ENCODE data around the gene UGGT1. TPM values are rescaled to one million over a fixed set of nuclear protein-coding genes. Genes with fewer than 3 reads are reported as not detected.
A peak's percentile ranks its signal among the peaks of the same experiment; 100 is the strongest.

Gene UGGT1
- total and polyA plus RNA-seq, 4 donors = 6.7 to 74.7 (median 32.4) TPM

GRCh38 chr2:128228894-128229293, 137.9 kb downstream of the UGGT1 start:
- Histone ChIP-seq H3K4me1 (ENCODE audit: control insufficient read depth in 4 of 4, insufficient read depth in 4 of 4, low read length in 3 of 4) (peaks cover 0 to 9% (median 5%) of the 10 kb centered on the region in 4 donors), H3K36me3 (ENCODE audit: control insufficient read depth in 4 of 4, insufficient read depth in 3 of 4, low read depth in 1 of 4, low read length in 3 of 4) (no peaks in the 10 kb centered on the region), H3K27me3 (ENCODE audit: control insufficient read depth in 4 of 4, insufficient read depth in 4 of 4, low read length in 3 of 4) (no peaks in the 10 kb centered on the region), H3K4me3 (ENCODE audit: low read depth in 1 of 3, low read length in 3 of 3) (no peak overlapping the region), H3K9ac (ENCODE audit: low read depth in 1 of 2, low read length in 2 of 2) (no peak overlapping the region), H3K9me3 (ENCODE audit: control insufficient read depth in 4 of 4, low read length in 3 of 4) (no peaks in the 10 kb centered on the region), H3K27ac (ENCODE audit: low read depth in 1 of 2, low read length in 2 of 2) (no peak overlapping the region)
- DNase-seq (ENCODE audit: low spot score) = no peak
- TF ChIP-seq HNF4A (conservative IDR thresholded peaks at IDR 0.05) (no peak), JUND (IDR thresholded peaks at IDR 0.05) (no peak), HNF4G (IDR thresholded peaks at IDR 0.05) (no peak)

- H3K27me3 ChIP-seq (ENCODE audit: control insufficient read depth in 4 of 4, insufficient read depth in 4 of 4, low read length in 3 of 4) = no peaks in the 10 kb centered on the region
- no peaks in the 10 kb centered on the region for H3K36me3 ChIP-seq (ENCODE audit: control insufficient read depth in 4 of 4, insufficient read depth in 3 of 4, low read depth in 1 of 4, low read length in 3 of 4)
- WGBS = under 1% methylated on average over 84 of the region's 84 CpGs
- DNase-seq (ENCODE audit: low spot score) = peak; percentile 86
- TF ChIP-seq ZBTB33 (IDR thresholded peaks at IDR 0.05) (no peak), ATF3 (IDR thresholded peaks at IDR 0.05) (no peak), SP1 (IDR thresholded peaks at IDR 0.05) (no peak), RAD21 (IDR thresholded peaks at IDR 0.05) (peak; percentile 78 to 86), GABPA (IDR thresholded peaks at IDR 0.05 in 1 of 2, conservative IDR thresholded peaks at IDR 0.05 in 1 of 2) (no peak), FOXA2 (IDR thresholded peaks at IDR 0.05) (no peak), NR2F2 (IDR thresholded peaks at IDR 0.05) (no peak), TAF1 (conservative IDR thresholded peaks at IDR 0.05) (no peak), JUND (IDR thresholded peaks at IDR 0.05) (no peak), YY1 (IDR thresholded peaks at IDR 0.05) (peak; percentile 78), REST (IDR thresholded peaks at IDR 0.05) (peak; percentile 20), RXRA (IDR thresholded peaks at IDR 0.05) (peak in 1 of 2 donors; percentile 11), EGR1 (IDR thresholded peaks at IDR 0.05; ENCODE audit: low read depth in 2 of 2) (no peak), HNF4A (conservative IDR thresholded peaks at IDR 0.05) (no peak), HNF4G (IDR thresholded peaks at IDR 0.05) (no peak), FOXA1 (IDR thresholded peaks at IDR 0.05) (no peak)
- TF ChIP-seq, protein P1, sequence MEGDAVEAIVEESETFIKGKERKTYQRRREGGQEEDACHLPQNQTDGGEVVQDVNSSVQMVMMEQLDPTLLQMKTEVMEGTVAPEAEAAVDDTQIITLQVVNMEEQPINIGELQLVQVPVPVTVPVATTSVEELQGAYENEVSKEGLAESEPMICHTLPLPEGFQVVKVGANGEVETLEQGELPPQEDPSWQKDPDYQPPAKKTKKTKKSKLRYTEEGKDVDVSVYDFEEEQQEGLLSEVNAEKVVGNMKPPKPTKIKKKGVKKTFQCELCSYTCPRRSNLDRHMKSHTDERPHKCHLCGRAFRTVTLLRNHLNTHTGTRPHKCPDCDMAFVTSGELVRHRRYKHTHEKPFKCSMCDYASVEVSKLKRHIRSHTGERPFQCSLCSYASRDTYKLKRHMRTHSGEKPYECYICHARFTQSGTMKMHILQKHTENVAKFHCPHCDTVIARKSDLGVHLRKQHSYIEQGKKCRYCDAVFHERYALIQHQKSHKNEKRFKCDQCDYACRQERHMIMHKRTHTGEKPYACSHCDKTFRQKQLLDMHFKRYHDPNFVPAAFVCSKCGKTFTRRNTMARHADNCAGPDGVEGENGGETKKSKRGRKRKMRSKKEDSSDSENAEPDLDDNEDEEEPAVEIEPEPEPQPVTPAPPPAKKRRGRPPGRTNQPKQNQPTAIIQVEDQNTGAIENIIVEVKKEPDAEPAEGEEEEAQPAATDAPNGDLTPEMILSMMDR (IDR thresholded peaks at IDR 0.05; ENCODE audit: low read depth, low read length, missing input control) = peak; percentile 89
- TF ChIP-seq, protein P2, sequence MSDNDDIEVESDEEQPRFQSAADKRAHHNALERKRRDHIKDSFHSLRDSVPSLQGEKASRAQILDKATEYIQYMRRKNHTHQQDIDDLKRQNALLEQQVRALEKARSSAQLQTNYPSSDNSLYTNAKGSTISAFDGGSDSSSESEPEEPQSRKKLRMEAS (IDR thresholded peaks at IDR 0.05) = no peak
- H3K9me3 ChIP-seq (ENCODE audit: control insufficient read depth in 4 of 4, low read length in 3 of 4) = no peaks in the 10 kb centered on the region
- peak overlapping the region; percentile 63 to 66 (median 63) for H3K4me3 ChIP-seq (ENCODE audit: low read depth in 1 of 3, low read length in 3 of 3)
- peak overlapping the region; percentile 76 to 78 for H3K27ac ChIP-seq (ENCODE audit: low read depth in 1 of 2, low read length in 2 of 2)
- H3K4me1 ChIP-seq (ENCODE audit: control insufficient read depth in 4 of 4, insufficient read depth in 4 of 4, low read length in 3 of 4) = peaks cover 0 to 12% (median 7%) of the 10 kb centered on the region in 4 donors
- H3K9ac ChIP-seq (ENCODE audit: low read depth in 1 of 2, low read length in 2 of 2) = peak overlapping the region; percentile 54 to 85
Observed at GRCh38 chr2:128232965-128233789, 142.2 kb downstream of the UGGT1 start.

Data from liver (tissue), 9 donors.